ENCODE measurements around the gene SLC13A1.

Gene SLC13A1

GRCh38 chr7:123140561-123140960 is 59.2 kb downstream of the SLC13A1 start:
- no peak for TF ChIP-seq CTCF (conservative IDR thresholded peaks at IDR 0.05)
- no peak overlapping the region for H3K27ac ChIP-seq

- no peak for TF ChIP-seq CTCF (conservative IDR thresholded peaks at IDR 0.05)
- no peak overlapping the region for H3K27ac ChIP-seq
Measured at GRCh38 chr7:123135960-123136359, 63.8 kb downstream of the SLC13A1 start.

GRCh38 chr7:123133924-123134323 is 65.8 kb downstream of the SLC13A1 start:
- no peak overlapping the region for H3K27ac ChIP-seq
- TF ChIP-seq CTCF (conservative IDR thresholded peaks at IDR 0.05): no peak

GRCh38 chr7:123131961-123132360 is 67.8 kb downstream of the SLC13A1 start:
- no peak for TF ChIP-seq CTCF (conservative IDR thresholded peaks at IDR 0.05)
- H3K27ac ChIP-seq: no peak overlapping the region

DNA sequence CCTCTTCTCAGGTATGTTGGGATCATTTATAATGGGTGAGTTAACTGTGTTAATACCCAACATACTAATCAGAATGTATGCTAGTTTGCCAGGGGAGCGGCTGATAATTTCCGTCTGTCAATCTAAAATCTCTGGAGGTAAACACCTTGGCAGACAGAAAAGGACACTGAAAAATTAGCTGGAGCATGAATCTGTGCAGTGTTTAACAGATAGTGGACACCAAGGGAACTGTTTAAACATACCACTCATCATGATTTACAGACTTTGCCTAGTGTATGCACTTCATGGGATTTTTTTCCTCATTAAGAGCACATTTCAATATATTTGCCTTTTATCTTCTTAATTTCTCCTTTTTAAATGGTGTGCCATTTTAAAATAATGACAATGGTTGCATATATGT is 68.2 kb downstream of the SLC13A1 start:
- no peak for TF ChIP-seq CTCF (conservative IDR thresholded peaks at IDR 0.05)
- no peak overlapping the region for H3K27ac ChIP-seq

DNA sequence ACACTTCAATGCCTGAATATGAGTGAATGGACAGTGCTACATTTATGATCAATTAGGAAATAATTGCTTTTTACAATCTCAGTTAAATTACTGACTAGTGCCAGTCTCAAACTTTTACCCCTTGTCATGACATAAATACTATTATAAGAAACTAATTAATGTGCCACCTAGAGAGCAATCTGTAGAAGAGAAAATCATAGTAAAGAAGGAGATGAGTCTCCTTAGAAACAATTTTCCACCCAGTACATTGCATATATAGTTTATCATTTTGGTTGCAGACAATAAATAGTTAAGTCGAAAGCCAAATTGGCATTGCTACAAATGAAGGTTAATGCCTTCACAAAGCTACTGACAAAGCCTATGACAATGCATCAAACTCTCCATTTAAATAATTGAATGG is 68.6 kb downstream of the SLC13A1 start:
- peak; percentile 43 for TF ChIP-seq CTCF (conservative IDR thresholded peaks at IDR 0.05)
- no peak overlapping the region for H3K27ac ChIP-seq

GRCh38 chr7:123126691-123127090 is 73.1 kb downstream of the SLC13A1 start:
- H3K27ac ChIP-seq: no peak overlapping the region
- TF ChIP-seq CTCF (conservative IDR thresholded peaks at IDR 0.05): no peak

DNA sequence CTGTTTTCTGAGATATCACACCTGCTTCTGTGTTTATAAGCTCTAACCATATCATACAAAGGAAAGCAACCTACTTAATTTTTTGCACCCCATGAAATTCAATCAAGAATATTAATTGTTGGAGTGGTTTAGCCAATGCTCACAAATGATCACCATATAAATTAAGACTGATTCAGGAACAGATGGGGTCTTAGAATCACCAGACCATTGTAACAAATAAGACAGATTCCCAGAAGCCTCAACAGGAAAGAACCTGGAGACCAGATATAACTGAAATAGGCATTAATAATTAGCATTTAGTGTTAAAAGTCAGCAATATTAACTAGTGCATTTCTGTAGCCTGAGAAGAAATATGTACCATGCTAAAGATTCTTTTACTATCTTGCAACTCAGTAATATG is 73.6 kb downstream of the SLC13A1 start:
- H3K27ac ChIP-seq: no peak overlapping the region
- TF ChIP-seq CTCF (conservative IDR thresholded peaks at IDR 0.05): no peak
